Adipocyte (in vitro differentiated cells): ENCODE data around the gene MED12.
"Not testable (repeated sequence)": the region's sequence is repeated elsewhere in the genome, so short reads cannot be mapped to it uniquely, and the experiment has no call there.

ENCODE experiments used
- DNase-seq: peaks from one replicate; pipeline ENCODE4 v3.0.0-alpha.2; 2015; ENCODE audit warnings: low read depth
- H3K27me3 ChIP-seq: replicated peaks from 2 replicates; pipeline ENCODE4 v1.7.0; 2013; ENCODE audit warnings: mild to moderate bottlenecking, low read length, moderate library complexity; ENCODE audit not compliant: control insufficient read depth, insufficient read depth
- H3K36me3 ChIP-seq: 2 replicates; pipeline ENCODE4 v1.7.0; 2013; ENCODE audit warnings: low read length, mild to moderate bottlenecking, moderate library complexity; ENCODE audit not compliant: control insufficient read depth, insufficient read depth, severe bottlenecking
- H3K4me1 ChIP-seq: 2 replicates; pipeline ENCODE4 v1.7.0; 2013; ENCODE audit warnings: mild to moderate bottlenecking, low read length, moderate library complexity; ENCODE audit not compliant: control insufficient read depth, insufficient read depth
- H3K4me3 ChIP-seq: 2 replicates; pipeline ENCODE4 v1.7.0; 2013; ENCODE audit warnings: mild to moderate bottlenecking, low read length, moderate library complexity
- H3K9ac ChIP-seq: 2 replicates; pipeline ENCODE4 v1.7.0; 2013; ENCODE audit warnings: mild to moderate bottlenecking, low read length, moderate library complexity
- H3K9me3 ChIP-seq: 2 replicates; pipeline ENCODE4 v1.7.0; 2013; ENCODE audit warnings: mild to moderate bottlenecking, low read length, moderate library complexity; ENCODE audit not compliant: control insufficient read depth

Gene MED12

DNA sequence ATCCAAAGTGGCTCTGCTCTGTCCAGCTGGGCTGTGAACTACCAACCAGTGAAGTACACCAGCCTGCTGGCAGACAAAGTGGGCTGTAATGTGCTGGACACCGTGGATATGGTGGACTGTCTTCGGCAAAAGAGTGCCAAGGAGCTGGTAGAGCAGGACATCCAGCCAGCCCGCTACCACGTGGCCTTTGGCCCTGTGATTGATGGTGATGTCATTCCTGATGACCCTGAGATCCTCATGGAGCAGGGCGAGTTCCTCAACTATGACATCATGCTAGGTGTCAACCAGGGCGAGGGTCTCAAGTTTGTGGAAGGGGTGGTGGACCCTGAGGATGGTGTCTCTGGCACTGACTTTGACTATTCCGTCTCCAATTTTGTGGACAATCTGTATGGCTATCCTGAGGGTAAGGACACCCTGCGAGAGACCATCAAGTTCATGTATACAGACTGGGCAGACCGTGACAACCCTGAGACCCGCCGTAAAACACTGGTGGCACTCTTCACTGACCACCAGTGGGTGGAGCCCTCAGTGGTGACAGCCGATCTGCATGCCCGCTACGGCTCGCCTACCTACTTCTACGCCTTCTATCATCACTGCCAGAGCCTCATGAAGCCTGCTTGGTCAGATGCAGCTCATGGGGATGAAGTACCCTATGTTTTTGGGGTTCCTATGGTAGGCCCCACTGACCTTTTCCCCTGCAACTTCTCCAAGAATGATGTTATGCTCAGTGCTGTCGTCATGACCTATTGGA is 48.8 kb downstream of the MED12 start:
- DNase-seq, result no peak
- no peak overlapping the region for H3K4me3 ChIP-seq
- no peaks in the 10 kb centered on the region for H3K36me3 ChIP-seq
- no peaks in the 10 kb centered on the region for H3K4me1 ChIP-seq
- peaks cover 23% of the 10 kb centered on the region for H3K27me3 ChIP-seq
- H3K9me3 ChIP-seq, result no peaks in the 10 kb centered on the region
- H3K9ac ChIP-seq, result no peak overlapping the region

DNA sequence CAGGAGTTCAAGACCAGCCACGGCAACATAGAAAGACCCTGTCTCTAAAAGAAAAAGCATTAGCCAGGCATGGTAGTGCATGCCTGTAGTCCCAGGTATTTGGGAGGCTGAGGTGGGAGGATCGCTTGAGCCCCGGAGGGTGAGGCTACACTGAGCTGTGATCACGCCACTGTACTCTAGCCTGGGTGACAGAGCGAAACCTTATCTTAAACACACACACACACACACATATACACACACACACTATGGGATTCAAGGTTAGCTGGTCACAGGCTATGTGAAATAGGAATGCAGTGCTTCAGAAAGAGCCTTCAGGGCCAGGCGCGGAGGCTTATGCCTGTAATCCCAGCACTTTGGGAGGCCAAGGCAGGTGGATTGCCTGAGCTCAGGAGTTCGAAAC is 49.7 kb downstream of the MED12 start:
- Histone ChIP-seq H3K4me1 (no peaks in the 10 kb centered on the region), H3K9ac (no peak overlapping the region), H3K27me3 (peaks cover 19% of the 10 kb centered on the region), H3K36me3 (no peaks in the 10 kb centered on the region), H3K9me3 (no peaks in the 10 kb centered on the region), H3K4me3 (no peak overlapping the region)
- DNase-seq, result no peak

DNA sequence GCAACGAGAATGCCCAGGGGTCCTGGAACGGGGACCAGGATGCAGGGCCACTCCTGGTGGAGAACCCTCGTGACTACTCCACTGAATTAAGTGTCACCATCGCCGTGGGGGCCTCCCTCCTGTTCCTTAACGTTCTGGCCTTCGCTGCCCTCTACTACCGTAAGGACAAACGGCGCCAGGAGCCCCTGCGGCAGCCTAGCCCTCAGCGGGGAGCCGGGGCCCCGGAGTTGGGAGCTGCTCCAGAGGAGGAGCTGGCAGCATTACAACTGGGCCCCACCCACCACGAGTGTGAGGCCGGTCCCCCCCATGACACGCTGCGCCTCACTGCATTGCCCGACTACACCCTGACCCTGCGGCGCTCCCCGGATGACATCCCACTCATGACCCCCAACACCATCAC is 51.2 kb downstream of the MED12 start:
- peaks cover 3% of the 10 kb centered on the region for H3K4me1 ChIP-seq
- H3K36me3 ChIP-seq, result no peaks in the 10 kb centered on the region
- H3K4me3 ChIP-seq, result no peak overlapping the region
- no peak overlapping the region for H3K9ac ChIP-seq
- peaks cover 13% of the 10 kb centered on the region for H3K27me3 ChIP-seq
- no peak for DNase-seq
- no peaks in the 10 kb centered on the region for H3K9me3 ChIP-seq

DNA sequence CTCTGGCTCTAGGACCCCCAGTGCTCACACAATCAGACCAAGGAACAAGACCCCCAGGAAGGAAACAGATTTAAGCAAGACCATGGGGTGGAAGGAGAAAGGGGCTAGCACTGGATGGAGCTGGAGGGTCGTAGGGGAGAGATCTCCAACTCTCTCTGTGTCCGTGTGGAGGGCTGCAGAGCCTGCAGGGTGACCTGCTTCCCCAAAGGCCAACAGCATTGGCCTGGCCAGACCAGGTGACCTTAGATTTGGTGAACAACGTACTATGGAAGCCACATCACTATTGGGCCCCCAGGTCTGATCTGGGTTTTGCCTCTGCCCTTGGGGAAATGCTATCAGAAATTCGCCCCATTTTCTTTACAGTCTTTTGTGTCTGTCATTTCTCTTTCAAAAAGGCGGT is 52.3 kb downstream of the MED12 start:
- H3K9me3 ChIP-seq, result no peaks in the 10 kb centered on the region
- H3K27me3 ChIP-seq, result peaks cover 10% of the 10 kb centered on the region
- DNase-seq, result no peak
- H3K36me3 ChIP-seq, result no peaks in the 10 kb centered on the region
- no peak overlapping the region for H3K9ac ChIP-seq
- peaks cover 3% of the 10 kb centered on the region for H3K4me1 ChIP-seq
- H3K4me3 ChIP-seq, result no peak overlapping the region

DNA sequence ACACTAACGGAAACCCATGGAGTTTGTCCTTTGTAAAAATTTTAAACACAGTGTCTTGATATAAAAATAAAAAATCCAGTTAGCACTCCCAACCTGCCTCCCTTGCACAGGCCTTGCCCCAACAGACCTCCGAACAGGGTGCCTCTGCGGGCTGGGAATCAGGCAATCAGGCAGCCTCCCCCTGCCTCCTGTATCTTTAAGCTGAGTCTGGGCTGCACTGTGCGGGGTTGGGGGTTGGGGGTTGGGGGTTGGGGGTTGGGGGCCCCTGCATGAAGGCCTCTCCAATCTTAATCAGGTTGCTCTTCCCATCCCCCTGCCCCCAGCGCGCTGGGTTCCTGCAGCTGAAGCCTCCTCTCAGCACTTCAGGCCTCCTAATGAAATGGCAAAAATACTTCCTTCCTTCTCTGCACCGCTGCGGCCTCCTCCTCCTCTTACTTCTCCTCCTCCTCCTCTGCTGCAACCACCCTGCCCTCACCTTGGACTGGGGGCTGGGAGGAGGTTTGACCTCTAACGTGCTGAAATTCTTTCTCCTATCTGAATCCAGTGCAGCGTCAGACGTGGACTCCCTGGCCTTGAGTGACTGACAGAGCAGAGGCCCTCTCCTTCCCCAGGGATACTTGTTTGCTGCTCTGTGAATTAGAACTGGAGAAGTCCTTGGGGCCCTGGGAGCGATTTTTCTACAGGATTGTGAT is 52.9 kb downstream of the MED12 start:
- H3K9ac ChIP-seq, result no peak overlapping the region
- peaks cover 3% of the 10 kb centered on the region for H3K4me1 ChIP-seq
- no peak for DNase-seq
- no peak overlapping the region for H3K4me3 ChIP-seq
- no peaks in the 10 kb centered on the region for H3K36me3 ChIP-seq
- H3K27me3 ChIP-seq, result peaks cover 10% of the 10 kb centered on the region
- no peaks in the 10 kb centered on the region for H3K9me3 ChIP-seq

DNA sequence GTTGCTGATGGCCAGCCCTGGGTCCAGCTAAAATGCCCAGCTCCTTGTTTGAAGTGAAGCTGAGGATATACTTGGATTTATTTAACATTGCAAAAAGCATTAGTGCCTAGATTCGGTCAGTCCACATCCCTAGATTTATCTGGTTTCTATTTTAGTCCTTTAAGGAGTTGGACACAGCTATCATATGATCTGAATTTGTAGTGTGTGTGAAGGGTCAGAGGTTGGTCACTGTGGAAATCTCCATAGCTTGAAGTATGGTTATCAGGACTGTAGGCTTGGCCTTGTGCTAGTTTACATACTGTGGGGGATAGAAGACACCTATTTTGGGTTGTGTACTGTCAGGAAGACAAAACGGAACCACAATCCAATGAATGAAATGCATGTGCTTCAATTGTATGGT is 55.0 kb downstream of the MED12 start:
- Histone ChIP-seq H3K9ac (no peak overlapping the region), H3K9me3 (no peaks in the 10 kb centered on the region), H3K4me1 (peaks cover 3% of the 10 kb centered on the region), H3K27me3 (peaks cover 10% of the 10 kb centered on the region), H3K4me3 (no peak overlapping the region), H3K36me3 (no peaks in the 10 kb centered on the region)
- no peak for DNase-seq

DNA sequence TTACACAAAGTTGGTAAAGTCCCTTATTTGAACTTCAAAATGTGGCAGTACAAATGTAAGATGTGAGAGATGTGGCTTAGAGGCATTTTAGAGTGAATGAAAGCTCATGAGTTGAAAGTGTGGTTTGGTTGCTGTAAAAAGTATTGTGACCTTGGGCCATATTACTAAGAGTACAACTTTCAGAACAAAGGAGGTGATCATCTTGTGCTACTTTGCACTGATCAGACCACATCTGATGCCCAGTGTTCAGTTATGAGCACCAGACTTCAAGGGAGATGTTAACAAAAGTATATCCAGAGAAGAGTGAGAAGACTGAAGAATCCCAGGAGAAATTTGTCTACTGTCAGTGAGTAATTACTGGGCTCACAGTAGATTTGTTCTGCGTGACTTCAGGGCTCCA is 56.4 kb downstream of the MED12 start:
- no peaks in the 10 kb centered on the region for H3K36me3 ChIP-seq
- H3K4me1 ChIP-seq, result peaks cover 3% of the 10 kb centered on the region
- H3K27me3 ChIP-seq, result peaks cover 9% of the 10 kb centered on the region
- no peak overlapping the region for H3K4me3 ChIP-seq
- no peak overlapping the region for H3K9ac ChIP-seq
- no peaks in the 10 kb centered on the region for H3K9me3 ChIP-seq
- DNase-seq, result no peak

DNA sequence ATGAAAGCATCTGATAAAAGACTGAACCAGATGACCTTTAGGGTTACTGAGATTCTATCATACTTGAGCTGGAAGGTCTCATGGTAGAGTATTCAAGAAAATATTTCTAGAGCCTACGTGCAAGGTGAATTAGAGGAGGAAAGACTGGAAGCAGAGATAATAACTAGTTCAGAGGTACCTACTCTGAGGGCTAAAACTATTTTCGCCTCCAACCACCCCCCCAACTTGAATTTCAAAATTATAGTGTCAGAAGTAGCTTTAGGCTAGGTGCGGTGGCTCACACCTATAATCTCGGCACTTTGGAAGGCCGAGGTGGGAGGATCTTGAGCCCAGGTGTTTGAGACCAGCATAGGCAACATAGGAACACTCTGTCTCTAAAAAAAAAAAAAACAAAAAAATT is 57.1 kb downstream of the MED12 start:
- H3K27me3 ChIP-seq, result peaks cover 8% of the 10 kb centered on the region
- H3K36me3 ChIP-seq, result no peaks in the 10 kb centered on the region
- no peak overlapping the region for H3K4me3 ChIP-seq
- no peaks in the 10 kb centered on the region for H3K9me3 ChIP-seq
- H3K9ac ChIP-seq, result no peak overlapping the region
- peaks cover 3% of the 10 kb centered on the region for H3K4me1 ChIP-seq
- no peak for DNase-seq

DNA sequence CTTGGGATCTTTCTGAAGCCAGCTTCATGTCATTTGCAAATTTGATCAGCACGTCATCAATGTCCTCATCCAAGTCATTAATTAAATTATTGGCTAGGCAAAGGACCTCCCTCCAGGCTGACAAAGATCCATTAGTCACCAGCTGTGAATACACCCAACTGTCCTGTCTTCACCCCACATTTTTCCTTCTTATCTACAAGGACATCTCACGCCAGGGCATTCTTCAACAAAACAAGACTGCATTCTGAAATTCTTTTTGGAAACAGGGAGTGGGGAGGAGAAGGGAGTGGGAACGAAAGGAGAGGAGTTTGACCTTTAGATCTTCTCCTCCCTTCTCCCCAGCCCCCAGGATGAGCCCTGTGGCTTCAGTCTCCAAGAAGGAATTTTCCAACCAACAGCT is 58.9 kb downstream of the MED12 start:
- Histone ChIP-seq H3K9me3 (no peaks in the 10 kb centered on the region), H3K4me1 (peaks cover 3% of the 10 kb centered on the region), H3K27me3 (peaks cover 8% of the 10 kb centered on the region), H3K4me3 (no peak overlapping the region), H3K36me3 (no peaks in the 10 kb centered on the region), H3K9ac (no peak overlapping the region)
- DNase-seq, result peak; percentile 12

DNA sequence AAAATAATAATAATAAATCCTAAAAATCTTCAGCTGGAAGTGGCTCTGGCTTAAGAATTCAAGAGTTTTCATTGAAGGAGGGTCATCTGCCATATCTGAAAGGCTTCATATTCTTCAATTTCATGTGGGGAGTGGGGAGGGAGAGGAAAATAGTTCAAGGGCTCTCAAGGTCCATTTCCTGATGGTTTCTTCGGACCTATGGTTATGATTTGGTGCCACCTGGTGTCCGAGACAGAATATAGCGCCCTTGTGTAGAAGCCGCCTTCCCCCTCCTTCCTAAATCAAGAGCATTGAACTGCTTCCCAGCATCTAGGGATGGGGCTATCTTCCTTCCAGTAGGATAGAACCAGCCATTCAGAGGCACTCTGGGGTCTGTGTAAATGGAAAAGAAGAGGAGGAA is 60.5 kb downstream of the MED12 start:
- H3K27me3 ChIP-seq, result peaks cover 16% of the 10 kb centered on the region
- no peak overlapping the region for H3K4me3 ChIP-seq
- H3K9ac ChIP-seq, result no peak overlapping the region
- DNase-seq, result peak; percentile 85
- no peaks in the 10 kb centered on the region for H3K9me3 ChIP-seq
- peaks cover 12% of the 10 kb centered on the region for H3K4me1 ChIP-seq
- H3K36me3 ChIP-seq, result no peaks in the 10 kb centered on the region

DNA sequence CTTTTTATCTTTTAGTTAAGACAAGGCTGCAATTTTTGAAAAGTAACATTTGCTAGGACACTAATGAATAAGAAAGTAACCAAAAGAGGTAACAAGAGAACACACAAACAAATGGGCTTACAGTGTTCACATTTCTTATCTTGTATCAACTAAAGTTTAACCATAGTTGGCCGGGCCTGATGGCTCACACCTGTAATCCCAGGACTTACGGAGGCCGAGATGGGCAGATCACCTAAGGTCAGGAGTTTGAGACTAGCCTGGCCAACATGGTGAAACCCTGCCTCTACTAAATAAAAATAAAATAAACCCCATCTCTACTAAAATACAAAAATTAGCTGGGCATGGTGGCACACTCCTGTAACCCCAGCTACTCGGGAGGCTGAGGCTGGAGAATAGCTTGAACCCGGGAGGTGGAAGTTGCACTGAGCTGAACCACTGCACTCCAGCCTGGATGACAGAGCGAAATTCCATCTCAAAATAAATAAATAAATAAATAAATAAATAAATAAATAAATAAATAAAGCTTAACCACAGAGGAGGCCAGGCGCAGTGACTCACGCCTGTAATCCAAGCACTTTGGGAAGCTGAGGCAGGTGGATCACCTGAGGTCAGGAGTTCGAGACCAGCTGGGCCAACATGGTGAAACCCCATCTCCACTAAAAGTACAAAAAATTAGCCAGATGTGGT is 62.3 kb downstream of the MED12 start:
- H3K9me3 ChIP-seq, H3K4me3 ChIP-seq, DNase-seq, H3K9ac ChIP-seq, H3K36me3 ChIP-seq: not testable (repeated sequence)
- H3K27me3 ChIP-seq, result peaks cover 16% of the 10 kb centered on the region
- peaks cover 12% of the 10 kb centered on the region for H3K4me1 ChIP-seq
